ENCODE results near the gene DENND4A.
"Not testable (repeated sequence)": the region's sequence is repeated elsewhere in the genome, so short reads cannot be mapped to it uniquely, and the experiment has no call there.

DENND4A gene

GRCh38 chr15:65818927-65819562, 27.0 kb upstream of the DENND4A start:
- DNase-seq, result peak in 1 of 2 experiments; percentile 33

GRCh38 chr15:65816441-65816840, 24.3 kb upstream of the DENND4A start:
- DNase-seq, result no peak

- not testable (repeated sequence) for DNase-seq
These were observed 23.9 kb upstream of the DENND4A start for GRCh38 chr15:65816008-65816407.

- DNase-seq, result not testable (repeated sequence)
These were observed 22.2 kb upstream of the DENND4A start for GRCh38 chr15:65814271-65814670.

DNA sequence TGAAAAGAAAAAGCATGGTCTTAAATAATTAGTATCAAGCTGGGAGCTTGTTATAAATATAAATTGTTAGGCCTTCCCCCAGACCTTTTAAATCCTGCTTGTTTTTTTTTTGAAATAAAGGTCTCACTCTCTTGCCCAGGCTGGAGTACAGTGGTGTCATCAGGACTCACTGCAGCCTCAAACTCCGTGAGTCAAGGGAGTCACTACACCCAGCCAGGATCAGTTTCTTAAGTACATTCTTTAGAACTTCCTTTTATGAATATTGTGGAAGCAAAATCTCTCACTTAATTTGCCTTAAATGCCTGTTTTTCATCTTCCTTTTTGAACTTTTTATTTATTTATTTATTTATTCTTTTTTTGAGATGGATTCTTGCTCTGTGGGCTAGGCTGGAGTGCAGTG, 20.8 kb upstream of the DENND4A start:
- no peak for DNase-seq

GRCh38 chr15:65812467-65812866, 20.4 kb upstream of the DENND4A start:
- no peak for DNase-seq

- no peak for DNase-seq
These were observed 19.7 kb upstream of the DENND4A start for GRCh38 chr15:65811835-65812234.

DNA sequence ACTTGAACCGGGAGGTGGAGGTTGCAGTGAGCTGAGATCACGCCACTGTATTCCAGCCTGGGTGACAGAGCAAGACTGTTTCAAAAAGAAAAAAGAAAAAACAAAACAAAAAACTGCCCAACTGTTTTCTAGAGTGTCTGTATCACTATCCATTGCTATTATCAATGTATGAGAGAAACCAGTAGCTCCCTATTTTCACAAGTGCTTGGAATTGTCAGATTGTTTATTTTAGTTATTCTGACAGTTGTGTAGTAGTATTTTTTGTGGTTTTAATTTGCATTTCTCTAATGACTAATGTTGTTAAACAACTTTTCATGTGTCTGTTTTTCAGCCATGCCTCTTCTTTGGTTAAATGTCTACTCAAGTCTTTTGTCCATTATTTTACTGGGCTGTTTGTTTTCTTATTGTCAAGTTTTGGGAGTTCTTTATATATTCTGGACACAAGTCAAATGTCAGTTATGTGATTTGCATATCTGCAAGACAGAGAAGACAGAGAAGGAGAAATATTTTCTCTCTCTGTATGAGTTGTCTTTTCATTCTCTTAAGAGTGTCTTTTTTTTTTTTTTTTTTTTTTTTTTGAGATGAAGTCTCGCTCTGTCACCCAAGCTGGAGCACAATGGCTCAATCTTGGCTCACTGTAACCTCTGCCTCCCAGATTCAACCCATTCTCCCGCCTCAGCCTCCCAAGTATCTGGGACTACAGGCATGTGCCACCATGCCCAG, 19.1 kb upstream of the DENND4A start:
- DNase-seq, result not testable (repeated sequence)

- DNase-seq, result no peak
These were observed 14.3 kb upstream of the DENND4A start for GRCh38 chr15:65806397-65806796.

- DNase-seq, result no peak
These were observed 13.1 kb upstream of the DENND4A start for GRCh38 chr15:65805019-65805745.

- no peak for DNase-seq
These were observed 12.3 kb upstream of the DENND4A start for GRCh38 chr15:65804252-65804931.

DNA sequence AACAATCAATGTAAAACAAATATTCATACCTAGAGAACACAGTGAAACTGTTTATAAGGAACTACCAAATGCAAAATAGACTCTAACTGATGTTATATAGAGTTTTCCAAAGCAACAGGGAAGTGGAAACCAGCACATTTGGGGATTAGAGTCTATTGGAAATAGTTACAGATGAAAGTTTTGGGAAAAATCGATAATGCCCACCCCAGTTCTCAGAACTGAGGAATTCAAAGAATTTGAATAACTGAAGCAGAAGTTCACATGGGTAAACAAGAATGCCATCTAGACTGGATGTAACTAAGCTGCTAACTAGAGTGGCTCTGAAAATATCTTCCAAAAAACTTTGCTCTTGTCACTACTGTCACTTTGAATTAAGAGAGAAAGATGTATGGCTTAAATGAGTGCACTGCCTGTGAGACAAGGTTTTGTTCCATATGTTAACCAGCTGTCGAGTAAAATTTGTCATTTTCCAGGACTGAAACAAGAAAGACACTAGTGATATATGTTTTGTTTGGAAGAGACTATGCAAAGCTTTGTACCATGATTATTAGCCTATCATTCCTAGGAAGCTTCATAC, 9.2 kb upstream of the DENND4A start:
- DNase-seq, result no peak

- no peak for DNase-seq
These were observed 4.6 kb upstream of the DENND4A start for GRCh38 chr15:65796610-65797078.

DNA sequence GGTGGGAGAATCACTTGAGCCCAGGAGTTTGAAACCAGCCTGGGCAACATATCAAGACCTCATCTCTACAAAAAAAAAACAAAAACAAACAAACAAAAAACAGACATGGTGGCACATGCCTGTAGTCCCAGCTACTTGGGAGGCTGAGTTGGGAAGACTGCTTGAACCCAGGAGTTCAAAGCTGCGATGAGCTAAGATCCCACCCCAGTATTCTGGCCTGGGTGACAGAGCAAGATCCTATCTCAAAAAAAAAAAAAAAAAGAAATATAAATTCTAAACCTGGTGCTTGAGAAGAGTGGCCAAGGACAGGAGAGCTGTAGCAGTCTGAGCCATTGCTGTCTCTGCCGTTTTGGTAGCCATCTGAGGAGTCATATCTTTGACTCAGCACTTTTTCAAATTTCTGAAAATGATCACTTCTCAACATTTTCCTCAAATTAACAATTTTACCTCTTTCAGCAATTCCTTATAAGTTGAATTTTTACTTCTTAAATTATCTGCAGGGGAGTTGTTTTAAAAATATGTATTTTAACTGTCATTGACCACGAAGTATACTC, 3.6 kb upstream of the DENND4A start:
- DNase-seq, result no peak

DNA sequence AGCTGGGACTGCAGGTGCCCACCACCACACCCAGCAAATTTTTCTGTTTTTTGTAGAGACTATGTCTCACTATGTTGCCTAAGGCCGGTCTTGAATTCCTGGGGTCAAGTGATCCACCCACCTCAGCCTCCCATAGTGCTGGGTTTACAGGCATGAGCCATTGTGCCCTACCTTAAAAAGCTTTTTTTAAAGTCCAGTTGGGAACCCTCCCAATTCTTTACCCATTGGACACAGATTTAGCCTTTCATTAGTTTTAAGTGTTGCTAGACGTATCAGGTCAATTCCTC, 1.7 kb upstream of the DENND4A start:
- no peak for DNase-seq

GRCh38 chr15:65792988-65793817, 1.1 kb upstream of the DENND4A start:
- no peak for DNase-seq

DNA sequence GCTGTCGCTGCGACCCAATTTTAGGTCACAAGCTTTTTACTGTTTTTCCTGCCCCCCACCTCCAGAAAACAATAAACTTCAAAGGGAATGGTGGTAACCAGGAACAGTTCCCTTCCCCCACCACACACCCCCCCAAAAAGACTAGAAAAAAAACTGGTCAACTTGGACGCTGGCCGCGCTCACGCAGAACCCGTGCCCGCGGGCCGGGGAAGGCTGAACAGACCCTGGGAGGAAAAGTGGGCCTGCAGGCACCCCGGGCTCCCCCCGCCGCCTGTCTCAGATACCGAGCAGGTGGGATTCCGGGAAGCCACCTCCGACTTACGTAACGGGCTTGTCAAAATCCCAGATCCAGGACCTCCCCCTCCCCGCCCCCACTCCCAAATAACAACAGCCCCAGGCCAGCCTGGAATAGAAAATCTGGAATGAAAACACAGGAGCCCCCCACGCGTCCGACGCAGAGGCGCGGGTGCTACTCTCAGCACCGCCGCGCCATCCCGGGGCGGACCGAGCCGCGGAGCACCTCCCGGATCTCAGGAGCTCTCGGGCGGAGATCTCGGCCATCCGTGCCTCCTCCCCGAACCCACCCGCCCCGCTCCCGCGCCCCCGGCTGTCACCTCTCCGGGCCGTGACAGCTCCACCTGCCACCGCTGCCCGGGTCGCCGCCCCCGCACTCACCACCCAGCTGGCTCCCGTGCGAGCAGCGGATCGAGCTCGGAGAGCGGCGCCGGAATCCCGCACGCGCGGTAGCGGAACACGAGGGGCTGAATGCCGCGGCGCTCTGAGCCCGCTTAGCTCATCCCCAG, 557 bp downstream of the DENND4A start:
- peak; percentile 41 to 52 for DNase-seq

DNA sequence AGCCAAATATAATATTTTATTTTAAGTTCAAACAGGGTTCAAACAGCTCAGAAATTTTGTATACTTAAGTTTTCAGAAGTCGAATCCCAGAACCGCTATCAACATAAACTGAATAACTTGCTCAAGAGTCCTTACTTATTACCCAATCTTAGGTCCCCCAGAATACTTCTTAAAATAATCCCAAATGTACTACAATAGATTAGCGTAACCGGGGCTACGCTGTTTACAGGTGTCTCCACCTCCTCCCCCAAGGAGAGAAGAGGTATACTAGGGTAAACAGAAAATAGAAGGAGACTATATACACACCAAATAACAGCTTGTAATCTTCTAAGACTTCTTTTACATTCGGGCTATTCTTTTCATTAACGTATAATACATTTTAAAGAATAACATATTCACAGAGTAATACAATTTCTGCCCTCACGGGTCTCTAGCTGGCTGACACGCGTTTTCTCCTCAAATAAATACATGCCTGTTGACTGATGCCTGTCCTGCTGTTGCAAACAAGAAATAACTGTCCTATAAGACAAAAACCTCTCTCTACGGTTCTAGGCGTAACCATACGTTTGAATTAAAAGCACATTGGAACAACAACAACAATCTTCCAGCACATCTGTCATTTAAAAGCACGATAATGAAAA, 1.3 kb downstream of the DENND4A start:
- no peak for DNase-seq

DNA sequence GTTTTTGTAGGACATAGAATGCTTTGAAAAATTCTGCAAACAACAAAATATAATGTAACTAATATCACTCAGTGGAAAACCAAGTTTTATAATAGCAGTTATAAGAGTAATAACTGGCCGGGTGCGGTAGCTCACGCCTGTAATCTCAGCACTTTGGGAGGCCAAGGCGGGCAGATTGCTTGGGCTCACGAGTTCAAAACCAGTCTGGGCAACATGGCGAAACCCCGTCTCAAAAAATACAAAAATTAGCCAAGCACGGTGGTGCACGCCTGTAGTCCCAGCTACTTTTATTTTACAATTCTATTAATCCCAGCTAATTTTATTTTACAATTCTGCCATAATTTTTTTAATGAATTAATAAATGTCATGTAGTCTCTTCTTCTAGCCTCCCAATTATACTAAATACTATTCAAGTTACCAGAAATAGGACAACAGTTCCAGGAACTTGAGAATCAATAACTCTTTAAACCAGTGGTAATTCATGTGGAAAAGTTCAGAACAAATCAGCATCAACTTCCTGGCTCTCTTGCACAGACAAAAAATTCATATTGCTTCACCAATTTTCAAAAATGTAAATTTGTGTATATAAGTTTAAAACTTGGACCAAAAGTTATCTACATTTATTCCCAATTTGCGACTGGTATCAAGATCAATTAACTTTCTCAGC, 2.2 kb downstream of the DENND4A start:
- DNase-seq, result no peak

- DNase-seq, result no peak
These were observed 3.0 kb downstream of the DENND4A start for GRCh38 chr15:65789105-65789504.

Measured in NCI-H1930 (cell line).